ENCODE results near the gene EMC1. TPM values are rescaled to one million over a fixed set of nuclear protein-coding genes. Genes with fewer than 3 reads are reported as not detected.
A peak's percentile ranks its signal among the peaks of the same experiment; 100 is the strongest.

EMC1 gene
- total and polyA plus RNA-seq, 2 donors (not counting 1 experiment from before 2014, with no cell fraction given): 25.8 to 45.5 TPM

DNA sequence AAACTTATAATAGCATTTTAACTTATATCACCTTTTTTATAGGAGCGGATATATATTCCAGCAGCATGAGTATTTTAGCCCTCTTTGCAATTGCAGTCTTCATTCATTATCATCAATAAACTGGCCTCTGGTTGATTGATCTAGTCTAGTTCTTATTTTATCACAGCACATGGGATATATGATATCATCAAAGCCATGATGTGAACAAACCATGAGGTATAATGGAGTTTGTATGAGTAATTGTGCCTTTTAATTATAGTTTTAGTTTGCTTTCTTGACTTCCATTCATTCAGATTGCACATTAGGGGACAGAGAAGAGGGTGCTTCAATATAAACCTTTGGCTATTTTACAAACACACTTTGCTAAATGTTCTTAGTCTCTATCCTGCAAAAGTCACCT, 37.7 kb downstream of the EMC1 start:
- no peak overlapping the region for H3K27ac Mint-ChIP-seq
- intact Hi-C loops (cut with micrococcal nuclease): no loop called here
- Histone ChIP-seq H2AFZ (ENCODE audit: insufficient read depth, low read depth, low read length, poor library complexity, severe bottlenecking) (no peak overlapping the region), H3K36me3 (replicated peaks in 1 of 2; ENCODE audit: control extremely low read depth in 1 of 2, control insufficient read depth in 1 of 2, extremely low read depth in 1 of 2, insufficient read depth in 2 of 2, low read length in 1 of 2) (peaks cover 2 to 12% of the 10 kb centered on the region in 2 experiments), H3K4me3 (ENCODE audit: control extremely low read depth in 1 of 5, extremely low read depth in 1 of 5, insufficient read depth in 1 of 5, low read depth in 2 of 5, low read length in 4 of 5) (no peak overlapping the region), H3K9me3 (ENCODE audit: control extremely low read depth in 1 of 3, control insufficient read depth in 2 of 3, insufficient read depth in 1 of 3, low read length in 2 of 3) (no peaks in the 10 kb centered on the region), H4K20me1 (ENCODE audit: control insufficient read depth, insufficient read depth, low read length, poor library complexity, severe bottlenecking) (peaks cover 12% of the 10 kb centered on the region), H3K4me1 (ENCODE audit: control insufficient read depth in 2 of 2, insufficient read depth in 2 of 2, low read length in 2 of 2) (peaks cover 20 to 22% of the 10 kb centered on the region in 2 donors), H3K9ac (ENCODE audit: low read length) (no peak overlapping the region), H3K27me3 (replicated peaks in 1 of 4; ENCODE audit: control extremely low read depth in 1 of 4, control insufficient read depth in 3 of 4, insufficient read depth in 4 of 4, low read length in 3 of 4) (no peaks in the 10 kb centered on the region), H3K27ac (ENCODE audit: low read length in 2 of 2) (peak overlapping the region in 1 of 2 donors; percentile 20), H3K79me2 (ENCODE audit: control insufficient read depth, insufficient read depth, low read length) (peaks cover 46% of the 10 kb centered on the region), H3K4me2 (replicated peaks; ENCODE audit: low read depth, low read length, poor library complexity, severe bottlenecking) (no peak overlapping the region)
- H3K4me1 Mint-ChIP-seq: peaks cover 36% of the 10 kb centered on the region
- ChIA-PET POLR2A (no interaction called here), CTCF (no interaction called here)
- ATAC-seq (ENCODE audit: low read depth) (no peak), DNase-seq (no peak)
- no CpG with 5 or more reads among the region's 1 CpG for WGBS (ENCODE audit: insufficient coverage)
- no peak overlapping the region for H3K4me3 Mint-ChIP-seq
- TF ChIP-seq, protein P1, sequence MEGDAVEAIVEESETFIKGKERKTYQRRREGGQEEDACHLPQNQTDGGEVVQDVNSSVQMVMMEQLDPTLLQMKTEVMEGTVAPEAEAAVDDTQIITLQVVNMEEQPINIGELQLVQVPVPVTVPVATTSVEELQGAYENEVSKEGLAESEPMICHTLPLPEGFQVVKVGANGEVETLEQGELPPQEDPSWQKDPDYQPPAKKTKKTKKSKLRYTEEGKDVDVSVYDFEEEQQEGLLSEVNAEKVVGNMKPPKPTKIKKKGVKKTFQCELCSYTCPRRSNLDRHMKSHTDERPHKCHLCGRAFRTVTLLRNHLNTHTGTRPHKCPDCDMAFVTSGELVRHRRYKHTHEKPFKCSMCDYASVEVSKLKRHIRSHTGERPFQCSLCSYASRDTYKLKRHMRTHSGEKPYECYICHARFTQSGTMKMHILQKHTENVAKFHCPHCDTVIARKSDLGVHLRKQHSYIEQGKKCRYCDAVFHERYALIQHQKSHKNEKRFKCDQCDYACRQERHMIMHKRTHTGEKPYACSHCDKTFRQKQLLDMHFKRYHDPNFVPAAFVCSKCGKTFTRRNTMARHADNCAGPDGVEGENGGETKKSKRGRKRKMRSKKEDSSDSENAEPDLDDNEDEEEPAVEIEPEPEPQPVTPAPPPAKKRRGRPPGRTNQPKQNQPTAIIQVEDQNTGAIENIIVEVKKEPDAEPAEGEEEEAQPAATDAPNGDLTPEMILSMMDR (IDR thresholded peaks at IDR 0.05): no peak
- H3K27me3 Mint-ChIP-seq: no peaks in the 10 kb centered on the region
- H3K9me3 Mint-ChIP-seq (ENCODE audit: insufficient read depth): no peaks in the 10 kb centered on the region

DNA sequence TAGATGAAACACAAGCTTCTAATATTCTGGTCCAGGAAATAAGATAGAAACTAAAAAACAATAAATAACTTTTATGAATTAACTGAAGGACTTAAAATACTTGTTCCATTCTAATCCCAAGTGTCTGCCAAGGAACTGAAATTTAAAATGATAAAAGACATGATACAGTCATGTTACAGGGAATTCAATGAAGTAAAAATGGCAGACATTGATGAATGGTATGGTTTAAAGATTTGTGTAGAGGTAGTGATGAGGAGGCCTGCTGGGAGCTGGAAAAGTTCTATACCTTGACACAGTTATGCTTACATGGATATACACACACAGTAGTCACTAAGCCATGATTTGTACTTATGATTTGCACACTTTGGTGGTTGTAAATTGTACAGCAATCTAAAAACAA, 39.2 kb downstream of the EMC1 start:
- no peak overlapping the region for H3K4me3 ChIP-seq (ENCODE audit: control extremely low read depth in 1 of 5, extremely low read depth in 1 of 5, insufficient read depth in 1 of 5, low read depth in 2 of 5, low read length in 4 of 5)

More for the DNA sequence above, 39.2 kb downstream of the EMC1 start:
- H2AFZ ChIP-seq (ENCODE audit: insufficient read depth, low read depth, low read length, poor library complexity, severe bottlenecking): no peak overlapping the region
- H3K9me3 ChIP-seq (ENCODE audit: control extremely low read depth in 1 of 3, control insufficient read depth in 2 of 3, insufficient read depth in 1 of 3, low read length in 2 of 3): no peaks in the 10 kb centered on the region
- ATAC-seq (ENCODE audit: low read depth) (no peak), DNase-seq (no peak)
- H3K9ac ChIP-seq (ENCODE audit: low read length): no peak overlapping the region
- peaks cover 20% of the 10 kb centered on the region for H4K20me1 ChIP-seq (ENCODE audit: control insufficient read depth, insufficient read depth, low read length, poor library complexity, severe bottlenecking)
- H3K79me2 ChIP-seq (ENCODE audit: control insufficient read depth, insufficient read depth, low read length): peaks cover 60% of the 10 kb centered on the region
- Mint-ChIP-seq H3K27me3 (no peaks in the 10 kb centered on the region), H3K4me1 (peaks cover 46% of the 10 kb centered on the region), H3K27ac (peak overlapping the region; percentile 26), H3K9me3 (ENCODE audit: insufficient read depth) (no peaks in the 10 kb centered on the region), H3K4me3 (no peak overlapping the region)
- intact Hi-C loops (cut with micrococcal nuclease): no loop called here
- peaks cover 2 to 9% of the 10 kb centered on the region in 2 experiments for H3K36me3 ChIP-seq (replicated peaks in 1 of 2; ENCODE audit: control extremely low read depth in 1 of 2, control insufficient read depth in 1 of 2, extremely low read depth in 1 of 2, insufficient read depth in 2 of 2, low read length in 1 of 2)
- H3K27ac ChIP-seq (ENCODE audit: low read length in 2 of 2): peak overlapping the region in 1 of 2 donors; percentile 40
- peaks cover 27 to 28% of the 10 kb centered on the region in 2 donors for H3K4me1 ChIP-seq (ENCODE audit: control insufficient read depth in 2 of 2, insufficient read depth in 2 of 2, low read length in 2 of 2)
- ChIA-PET POLR2A (no interaction called here), CTCF (interaction anchor here (0.8 to 1.4 kb wide), 3 partner anchors 27 to 123 kb away, joined by 3 read pairs; no protein-coding TSS in a partner anchor)
- H3K4me2 ChIP-seq (replicated peaks; ENCODE audit: low read depth, low read length, poor library complexity, severe bottlenecking): no peak overlapping the region
- TF ChIP-seq EZH2 (IDR thresholded peaks at IDR 0.05; ENCODE audit: borderline replicate concordance, insufficient read depth, low read depth, low read length, poor library complexity, severe bottlenecking): no peak
- TF ChIP-seq, protein P1 (IDR thresholded peaks at IDR 0.05): no peak
- H3K27me3 ChIP-seq (replicated peaks in 1 of 4; ENCODE audit: control extremely low read depth in 1 of 4, control insufficient read depth in 3 of 4, insufficient read depth in 4 of 4, low read length in 3 of 4): no peaks in the 10 kb centered on the region

Measured in B cell (primary cell).